Measurements from ENCODE around the gene RBMXL3.
"Not testable (repeated sequence)": the region's sequence is repeated elsewhere in the genome, so short reads cannot be mapped to it uniquely, and the experiment has no call there.

The RBMXL3 gene

GRCh38 chrX:115189110-115189509, at the start of gene RBMXL3:
Gene RBMXL3 (plus strand): TSS chrX:115189410. CDS start chrX:115189442, 32 bp downstream.
- DNase-seq (ENCODE audit: low spot score) = no peak

- DNase-seq (ENCODE audit: low spot score) = no peak
These were observed 47.2 kb upstream of the RBMXL3 start for GRCh38 chrX:115142057-115142456.

- peak; percentile 3 for DNase-seq (ENCODE audit: low spot score)
These were observed 42.0 kb upstream of the RBMXL3 start for GRCh38 chrX:115147220-115147619.

- DNase-seq (ENCODE audit: low spot score) = no peak
These were observed 16.0 kb upstream of the RBMXL3 start for GRCh38 chrX:115173181-115173580.

- no peak for DNase-seq (ENCODE audit: low spot score)
These were observed 14.7 kb upstream of the RBMXL3 start for GRCh38 chrX:115174548-115174947.

- DNase-seq (ENCODE audit: low spot score) = no peak
These were observed 11.3 kb upstream of the RBMXL3 start for GRCh38 chrX:115177932-115178331.

GRCh38 chrX:115178473-115178872, 10.7 kb upstream of the RBMXL3 start:
- no peak for DNase-seq (ENCODE audit: low spot score)

- DNase-seq (ENCODE audit: low spot score) = no peak
These were observed 5.2 kb upstream of the RBMXL3 start for GRCh38 chrX:115183980-115184379.

GRCh38 chrX:115189646-115190635, 731 bp downstream of the RBMXL3 start:
- no peak for DNase-seq (ENCODE audit: low spot score)

GRCh38 chrX:115190636-115191489, 1.7 kb downstream of the RBMXL3 start:
- DNase-seq (ENCODE audit: low spot score) = no peak

- DNase-seq (ENCODE audit: low spot score) = no peak
These were observed 2.5 kb downstream of the RBMXL3 start for GRCh38 chrX:115191490-115192243.

- no peak for DNase-seq (ENCODE audit: low spot score)
These were observed 3.1 kb downstream of the RBMXL3 start for GRCh38 chrX:115192244-115192700.

- DNase-seq (ENCODE audit: low spot score) = no peak
These were observed 14.8 kb downstream of the RBMXL3 start for GRCh38 chrX:115204040-115204439.

- not testable (repeated sequence) for DNase-seq (ENCODE audit: low spot score)
These were observed 20.3 kb downstream of the RBMXL3 start for GRCh38 chrX:115209547-115209946.

GRCh38 chrX:115214151-115214550, 24.9 kb downstream of the RBMXL3 start:
- no peak for DNase-seq (ENCODE audit: low spot score)

GRCh38 chrX:115214605-115215004, 25.4 kb downstream of the RBMXL3 start:
- DNase-seq (ENCODE audit: low spot score) = no peak

- DNase-seq (ENCODE audit: low spot score) = not testable (repeated sequence)
These were observed 28.1 kb downstream of the RBMXL3 start for GRCh38 chrX:115217346-115217745.

GRCh38 chrX:115226929-115227328, 37.7 kb downstream of the RBMXL3 start:
- DNase-seq (ENCODE audit: low spot score) = no peak

GRCh38 chrX:115229337-115230003, 40.3 kb downstream of the RBMXL3 start:
- DNase-seq (ENCODE audit: low spot score) = no peak

GRCh38 chrX:115232933-115233496, 43.8 kb downstream of the RBMXL3 start:
- no peak for DNase-seq (ENCODE audit: low spot score)

All from D341Med (cell line).